HPDE6-E6E7 (cell line): ENCODE results near the gene ATG2B.

Experiments
- DNase-seq: peaks from one replicate; pipeline ENCODE4 v3.0.0; 2011; ENCODE audit warnings: missing footprints; ENCODE audit errors: extremely low spot score

The ATG2B gene

DNA sequence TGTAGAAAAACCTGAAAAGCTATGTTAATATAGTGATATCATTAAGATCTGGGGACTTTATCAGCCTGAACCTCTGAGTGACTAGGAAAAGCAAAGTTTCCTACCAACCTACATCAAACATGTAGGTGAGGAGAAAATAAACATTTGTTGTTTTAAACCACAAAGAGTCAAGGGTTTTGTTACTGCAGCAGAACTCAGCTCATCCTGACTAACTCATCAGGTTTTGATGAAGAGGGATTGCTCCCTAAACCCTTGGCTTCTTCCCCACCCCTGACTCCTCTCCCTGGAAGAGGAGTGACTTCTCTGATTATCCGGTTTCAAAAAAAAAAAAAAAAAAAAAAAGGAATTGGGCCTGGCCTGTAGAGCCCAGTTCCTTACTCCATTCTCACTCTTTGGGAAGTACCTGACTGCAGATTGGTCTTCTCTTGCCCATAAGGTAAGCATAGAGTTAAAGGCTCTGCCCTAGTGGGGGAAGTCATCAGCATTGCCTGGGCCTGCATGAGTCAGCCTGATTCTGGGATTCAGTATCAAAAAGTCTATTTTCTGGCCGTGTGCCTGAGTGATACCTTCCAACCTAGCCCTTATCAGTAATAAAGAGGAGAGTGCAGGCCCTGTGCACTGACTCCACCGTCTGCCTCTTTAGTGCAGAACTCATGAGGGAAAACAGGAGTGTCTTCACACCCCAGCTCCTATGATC lies 90.2 kb downstream of the ATG2B start:
- no peak for DNase-seq

DNA sequence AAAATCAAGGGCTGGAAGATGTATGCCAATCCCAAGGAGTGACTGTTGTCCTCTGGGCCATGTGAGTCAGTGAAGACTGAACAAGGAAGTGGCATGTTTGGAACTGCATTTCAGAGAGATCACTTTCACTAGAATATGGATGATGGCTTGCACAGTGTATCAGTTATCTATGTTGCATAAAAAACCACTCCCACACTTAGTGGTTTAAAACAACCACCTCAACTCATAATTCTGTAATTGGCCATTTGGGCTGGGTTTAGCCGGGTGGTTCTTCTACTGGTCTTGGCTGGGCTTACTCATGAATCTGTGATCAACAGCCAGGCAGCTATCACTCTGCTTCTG lies 91.7 kb downstream of the ATG2B start:
- peak; percentile 71 for DNase-seq

DNA sequence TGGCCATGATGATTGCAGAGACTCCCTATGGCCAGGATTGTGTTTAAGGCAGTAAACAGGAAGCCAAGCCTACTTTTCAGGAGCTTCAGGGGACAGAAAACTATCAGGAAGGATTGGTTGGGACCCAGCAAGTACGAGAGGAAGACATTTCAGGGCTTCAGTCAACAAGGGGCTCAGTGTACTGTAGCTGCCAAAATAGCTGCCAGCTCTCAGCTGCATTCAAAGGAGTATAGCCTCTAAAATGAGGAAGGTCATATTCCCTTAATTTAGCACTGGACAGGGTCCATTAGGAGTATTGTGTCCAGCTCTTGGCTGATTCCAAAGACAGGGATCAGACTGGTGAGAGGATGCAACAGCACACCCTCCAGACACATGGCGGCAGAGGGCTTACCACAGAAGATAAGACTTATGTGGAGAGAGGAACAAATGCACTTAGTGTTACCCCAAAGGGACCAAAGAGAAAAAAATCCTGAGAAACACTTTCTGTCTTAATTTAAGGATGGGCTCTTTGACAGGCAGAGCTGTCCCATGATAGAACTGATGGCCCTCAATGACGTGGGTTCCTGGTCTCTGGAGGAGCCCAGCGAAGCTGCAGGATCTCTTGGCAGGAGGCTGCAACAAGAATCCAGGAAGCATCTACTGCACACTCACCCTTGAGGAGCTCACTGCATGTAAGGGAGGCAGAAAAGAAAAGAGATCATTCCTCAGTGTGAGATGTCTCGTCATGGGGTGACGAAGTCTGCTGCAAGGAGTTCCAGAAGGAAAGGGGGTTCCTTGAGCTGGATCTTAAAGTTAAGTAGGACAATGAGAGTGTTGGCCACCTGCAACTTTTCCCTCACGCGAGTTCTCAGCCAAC lies 92.3 kb downstream of the ATG2B start:
- DNase-seq, result no peak

DNA sequence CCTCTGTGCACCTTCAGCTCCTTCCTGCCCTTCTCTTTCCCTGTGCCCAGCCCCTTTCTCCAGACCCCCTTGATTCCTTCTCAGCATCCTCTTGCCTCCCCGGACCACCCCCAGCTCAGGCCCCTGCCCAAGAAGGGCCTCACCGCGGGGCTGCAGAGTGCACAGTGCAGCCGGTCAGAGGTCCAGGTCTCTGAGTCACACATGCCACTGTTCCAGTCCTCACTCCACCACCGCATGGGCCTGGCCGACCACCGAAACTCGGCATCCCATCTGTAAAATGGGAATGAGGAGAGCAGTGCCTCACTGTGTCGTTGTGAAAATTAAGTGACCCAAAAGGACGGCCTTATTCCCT lies 93.8 kb downstream of the ATG2B start:
- no peak for DNase-seq

GRCh38 chr14:96268431-96269358 lies 94.4 kb downstream of the ATG2B start:
- peak; percentile 89 for DNase-seq

GRCh38 chr14:96267916-96268315 lies 95.2 kb downstream of the ATG2B start:
- DNase-seq, result peak; percentile 40

DNA sequence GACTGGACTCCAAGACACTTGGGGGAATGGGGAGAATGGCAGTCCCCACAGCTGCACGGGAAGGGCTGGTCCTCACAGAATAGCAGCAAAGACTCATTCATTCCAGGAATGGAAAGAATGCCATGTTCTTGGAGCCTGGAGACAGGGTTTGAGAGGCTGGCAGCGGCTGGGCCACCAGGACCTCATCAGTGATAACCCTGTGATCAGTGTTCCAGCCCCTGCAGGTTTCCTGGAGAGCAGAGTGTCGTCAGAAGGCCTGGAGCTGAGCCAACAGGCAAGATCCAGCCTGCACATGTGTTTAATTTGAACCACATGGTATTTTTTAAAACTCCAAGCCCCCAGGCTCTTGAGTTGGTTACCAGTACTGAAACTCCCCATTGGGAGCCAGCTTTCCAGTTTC lies 95.8 kb downstream of the ATG2B start:
- DNase-seq, result peak; percentile 89

GRCh38 chr14:96265383-96266095 lies 97.6 kb downstream of the ATG2B start:
- DNase-seq, result no peak

- no peak for DNase-seq
Observed at GRCh38 chr14:96264853-96265252, 98.3 kb downstream of the ATG2B start.

- no peak for DNase-seq
Observed at GRCh38 chr14:96264200-96264553, 99.0 kb downstream of the ATG2B start.

DNA sequence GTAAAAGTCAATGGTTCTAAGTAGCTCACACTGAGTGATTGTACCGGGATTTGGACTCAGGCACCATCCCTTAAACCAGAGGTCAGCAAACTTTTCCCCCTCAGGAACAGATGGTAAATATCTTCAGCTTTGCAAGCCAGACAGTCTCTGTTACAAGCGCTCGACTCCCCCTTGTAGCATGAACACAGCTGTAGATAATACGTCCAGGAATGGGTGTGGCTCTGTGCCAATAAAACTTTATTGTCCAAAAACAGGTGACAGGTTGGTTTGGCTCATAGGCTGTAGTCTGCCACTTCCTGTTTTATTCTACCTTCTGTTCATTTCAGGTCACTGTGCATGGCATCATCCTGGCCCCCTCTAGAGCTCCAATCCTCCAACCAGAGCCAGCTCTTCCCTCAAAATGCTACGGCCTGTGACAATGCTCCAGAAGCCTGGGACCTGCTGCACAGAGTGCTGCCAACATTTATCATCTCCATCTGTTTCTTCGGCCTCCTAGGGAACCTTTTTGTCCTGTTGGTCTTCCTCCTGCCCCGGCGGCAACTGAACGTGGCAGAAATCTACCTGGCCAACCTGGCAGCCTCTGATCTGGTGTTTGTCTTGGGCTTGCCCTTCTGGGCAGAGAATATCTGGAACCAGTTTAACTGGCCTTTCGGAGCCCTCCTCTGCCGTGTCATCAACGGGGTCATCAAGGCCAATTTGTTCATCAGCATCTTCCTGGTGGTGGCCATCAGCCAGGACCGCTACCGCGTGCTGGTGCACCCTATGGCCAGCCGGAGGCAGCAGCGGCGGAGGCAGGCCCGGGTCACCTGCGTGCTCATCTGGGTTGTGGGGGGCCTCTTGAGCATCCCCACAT lies 99.6 kb downstream of the ATG2B start:
- DNase-seq, result no peak

GRCh38 chr14:96261772-96262655 lies 101.1 kb downstream of the ATG2B start:
- DNase-seq, result no peak

DNA sequence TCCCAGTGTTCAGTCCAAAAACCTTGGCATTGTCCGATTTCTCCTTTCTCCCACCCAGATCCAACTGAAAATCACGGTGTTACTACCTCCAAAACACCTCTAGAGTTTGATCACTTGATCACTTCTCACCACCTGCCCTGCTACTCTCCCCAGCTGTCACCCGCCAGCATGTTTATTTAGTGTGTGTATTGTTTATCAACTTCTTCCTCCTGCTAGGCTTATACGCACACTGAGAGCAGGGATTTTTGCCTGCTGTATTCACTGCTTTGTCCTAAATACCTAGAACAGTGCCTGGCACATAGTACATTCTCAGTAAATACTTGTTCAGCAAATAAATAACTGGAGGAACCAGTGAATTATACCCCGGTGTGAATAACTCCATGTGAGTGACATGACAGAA lies 102.1 kb downstream of the ATG2B start:
- DNase-seq, result no peak

GRCh38 chr14:96260341-96260821 lies 102.8 kb downstream of the ATG2B start:
- DNase-seq, result no peak

- no peak for DNase-seq
Observed at GRCh38 chr14:96257900-96258299, 105.2 kb downstream of the ATG2B start.

- DNase-seq, result no peak
Observed at GRCh38 chr14:96257056-96257455, 106.1 kb downstream of the ATG2B start.

GRCh38 chr14:96256407-96256806 lies 106.7 kb downstream of the ATG2B start:
- peak; percentile 47 for DNase-seq

- DNase-seq, result no peak
Observed at GRCh38 chr14:96255501-96256366, 107.4 kb downstream of the ATG2B start, which contains the start of gene BDKRB1. BDKRB1 (plus strand) TSS chr14:96256210; CDS start chr14:96263683, 7,473 bp downstream.
